Breast epithelium (tissue), 4 donors: Measurements from ENCODE around the gene EGFL7. TPM values are rescaled to one million over a fixed set of nuclear protein-coding genes. Genes with fewer than 3 reads are reported as not detected.

Source experiments
- DNase-seq, 2 donors: peaks; one replicate each; pipeline ENCODE4 v3.0.0-alpha.2; 2019; ENCODE audit warnings: low spot score in 2 of 2
- H3K27ac ChIP-seq, 2 donors: fragments of 200-600 bp; sonication (generic) in 1 of 2; one replicate each; pipeline ENCODE4 v1.5.1; 2016 to 2019; ENCODE audit warnings: mild to moderate bottlenecking in 1 of 2
- H3K27me3 ChIP-seq, 2 donors: fragments of 200-600 bp; sonication (generic) in 1 of 2; one replicate each; pipeline versions ENCODE4 v1.5.1 to v1.6.0; 2017 to 2019; ENCODE audit warnings: control low read depth in 1 of 2, mild to moderate bottlenecking in 1 of 2
- H3K36me3 ChIP-seq: fragments of 200-600 bp; one replicate; pipeline ENCODE4 v1.5.1; 2019
- H3K4me1 ChIP-seq, 2 donors: fragments of 200-600 bp; sonication (generic); one replicate each; pipeline ENCODE4 v1.5.1; 2016 to 2019; ENCODE audit warnings: control low read depth in 1 of 2
- H3K4me3 ChIP-seq, 3 donors: fragments of 200-600 bp; sonication (generic); 1 replicate in 2 of 3; 2 replicates in 1 of 3; pipeline ENCODE4 v1.5.1; 2016 to 2019; ENCODE audit warnings: mild to moderate bottlenecking in 3 of 3, moderate library complexity in 2 of 3
- H3K9me3 ChIP-seq, 2 donors: fragments of 200-600 bp; sonication (generic) in 1 of 2; one replicate each; pipeline ENCODE4 v1.5.1; 2016 to 2019; ENCODE audit warnings: control low read depth in 1 of 2
- CTCF ChIP-seq, 3 donors: fragments of 450-650 bp; IDR thresholded peaks; one replicate each; pipeline ENCODE4 v1.5.1; 2016 to 2017; ENCODE audit warnings: antibody characterized with exemption in 3 of 3, mild to moderate bottlenecking in 3 of 3, moderate library complexity in 3 of 3
- POLR2A ChIP-seq: fragments of 450-650 bp; IDR thresholded peaks from one replicate; pipeline ENCODE4 v1.6.1; 2016; ENCODE audit warnings: antibody characterized with exemption, mild to moderate bottlenecking, moderate library complexity
- POLR2AphosphoS5 ChIP-seq, 3 donors: sonication (generic); formaldehyde crosslinking; IDR thresholded peaks; one replicate each; pipeline ENCODE4 v1.6.1; 2017; ENCODE audit warnings: antibody characterized with exemption in 3 of 3
- intact Hi-C: fragments of 100-400 bp; cut with DNase I; formaldehyde crosslinking; loops from one replicate; pipeline ENCODE4 v1.15.1; 2023; ENCODE audit warnings: low total_unique reads
- total RNA-seq, 3 donors: library from RNA; depleted of rRNA; stranded (reverse); fragments of >200 nt; gene quantifications; one replicate each; pipeline ENCODE4 v1.1.0, GENCODE V29; 2016

Gene EGFL7
- total RNA-seq, 3 donors from 2014 or later = 48.9 to 138 (median 53.4) TPM

GRCh38 chr9:136627703-136628102, 35.0 kb upstream of the EGFL7 start:
- no peaks in the 10 kb centered on the region for H3K36me3 ChIP-seq
- H3K4me3 ChIP-seq = no peak overlapping the region
- no peak for DNase-seq
- peaks cover 0 to 8% of the 10 kb centered on the region in 2 donors for H3K27me3 ChIP-seq
- intact Hi-C loops = no loop called here
- H3K27ac ChIP-seq = no peak overlapping the region
- H3K9me3 ChIP-seq = no peaks in the 10 kb centered on the region
- no peak for TF ChIP-seq CTCF (IDR thresholded peaks at IDR 0.05)
- TF ChIP-seq POLR2A = no peak
- TF ChIP-seq POLR2AphosphoS5 (IDR thresholded peaks at IDR 0.05) = no peak
- peaks cover 0 to 7% of the 10 kb centered on the region in 2 donors for H3K4me1 ChIP-seq

DNA sequence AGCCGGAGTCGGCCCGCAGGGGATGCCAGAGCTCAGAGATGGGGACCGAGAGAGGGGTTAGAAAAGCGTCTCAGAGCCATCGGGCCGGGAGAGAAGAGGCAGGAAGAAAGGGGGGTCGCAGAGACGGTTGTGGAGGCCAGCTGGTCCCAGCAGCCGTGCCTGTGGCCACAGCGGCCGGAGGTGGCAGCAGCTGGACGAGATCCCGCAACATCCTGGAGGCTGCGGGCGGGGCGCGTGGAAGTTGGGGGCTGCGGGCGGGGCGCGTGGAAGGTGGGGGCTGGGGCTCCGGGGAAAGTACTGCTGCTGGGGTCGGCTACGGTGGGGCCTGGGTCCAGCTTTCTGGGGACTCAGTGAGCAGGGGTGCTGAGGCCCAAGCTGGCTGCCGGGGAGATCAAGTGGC, 34.4 kb upstream of the EGFL7 start:
- Histone ChIP-seq H3K4me1 (peaks cover 0 to 7% of the 10 kb centered on the region in 2 donors), H3K36me3 (no peaks in the 10 kb centered on the region), H3K4me3 (no peak overlapping the region), H3K27me3 (peaks cover 0 to 8% of the 10 kb centered on the region in 2 donors), H3K9me3 (no peaks in the 10 kb centered on the region), H3K27ac (no peak overlapping the region)
- intact Hi-C loops = no loop called here
- no peak for DNase-seq
- TF ChIP-seq POLR2AphosphoS5 (IDR thresholded peaks at IDR 0.05) (no peak), CTCF (IDR thresholded peaks at IDR 0.05) (no peak), POLR2A (no peak)

GRCh38 chr9:136629001-136629878, 33.5 kb upstream of the EGFL7 start:
- TF ChIP-seq POLR2A (no peak), CTCF (IDR thresholded peaks at IDR 0.05) (no peak), POLR2AphosphoS5 (IDR thresholded peaks at IDR 0.05) (no peak)
- Histone ChIP-seq H3K36me3 (no peaks in the 10 kb centered on the region), H3K27me3 (peaks cover 0 to 8% of the 10 kb centered on the region in 2 donors), H3K4me3 (no peak overlapping the region), H3K9me3 (no peaks in the 10 kb centered on the region), H3K4me1 (peaks cover 0 to 7% of the 10 kb centered on the region in 2 donors), H3K27ac (no peak overlapping the region)
- intact Hi-C loops = no loop called here
- no peak for DNase-seq

GRCh38 chr9:136629879-136630661, 32.6 kb upstream of the EGFL7 start:
- peaks cover 0 to 4% of the 10 kb centered on the region in 2 donors for H3K4me1 ChIP-seq
- no peak overlapping the region for H3K27ac ChIP-seq
- H3K4me3 ChIP-seq = no peak overlapping the region
- DNase-seq = no peak
- no peaks in the 10 kb centered on the region for H3K9me3 ChIP-seq
- intact Hi-C loops = loop anchor here (5.0 kb wide), 1 partner anchor 143 kb away; no protein-coding TSS in a partner anchor
- no peak for TF ChIP-seq POLR2AphosphoS5 (IDR thresholded peaks at IDR 0.05)
- TF ChIP-seq CTCF (IDR thresholded peaks at IDR 0.05) = peak in 2 of 3 donors; percentile 15 to 43
- no peaks in the 10 kb centered on the region for H3K36me3 ChIP-seq
- H3K27me3 ChIP-seq = peaks cover 0 to 8% of the 10 kb centered on the region in 2 donors

DNA sequence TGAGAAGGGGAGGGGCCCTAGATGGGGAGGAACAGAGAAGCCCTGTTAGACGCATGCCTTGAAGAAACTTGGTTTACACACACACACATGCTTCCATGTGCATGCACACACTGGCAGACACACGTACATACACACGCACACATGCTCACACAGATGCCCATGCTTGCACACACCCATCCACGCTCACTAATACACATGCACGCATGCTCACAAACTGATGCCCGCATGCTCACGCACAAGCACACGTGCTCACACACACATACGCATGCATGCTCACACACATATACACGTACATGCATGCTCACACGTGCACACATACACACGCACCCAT, 32.1 kb upstream of the EGFL7 start:
- DNase-seq = no peak
- Histone ChIP-seq H3K9me3 (no peaks in the 10 kb centered on the region), H3K36me3 (no peaks in the 10 kb centered on the region), H3K4me3 (no peak overlapping the region), H3K4me1 (no peaks in the 10 kb centered on the region), H3K27ac (no peak overlapping the region), H3K27me3 (peaks cover 0 to 8% of the 10 kb centered on the region in 2 donors)
- TF ChIP-seq CTCF (IDR thresholded peaks at IDR 0.05) (no peak), POLR2AphosphoS5 (IDR thresholded peaks at IDR 0.05) (no peak), POLR2A (no peak)
- intact Hi-C loops = loop anchor here (5.0 kb wide), 1 partner anchor 143 kb away; no protein-coding TSS in a partner anchor
